Effector memory CD4-positive, alpha-beta T cell (primary cell): ENCODE measurements around the gene NOX5.

Experiments
- DNase-seq, 3 donors: peaks; one replicate each; pipeline ENCODE4 v3.0.0-alpha.2; 2020
- H3K27ac ChIP-seq: 2 replicates; pipeline ENCODE4 v1.7.0; 2013; ENCODE audit warnings: mild to moderate bottlenecking, low read length, moderate library complexity; ENCODE audit not compliant: insufficient read depth, poor library complexity, severe bottlenecking
- H3K27me3 ChIP-seq: replicated peaks from 2 replicates; pipeline ENCODE4 v1.7.0; 2013; ENCODE audit warnings: mild to moderate bottlenecking, low read length; ENCODE audit not compliant: insufficient read depth, control insufficient read depth, poor library complexity, severe bottlenecking
- H3K36me3 ChIP-seq: 2 replicates; pipeline ENCODE4 v1.7.0; 2013; ENCODE audit warnings: mild to moderate bottlenecking, low read length, moderate library complexity; ENCODE audit not compliant: control insufficient read depth, insufficient read depth
- H3K4me1 ChIP-seq: 2 replicates; pipeline ENCODE4 v1.7.0; 2013; ENCODE audit warnings: low read length, mild to moderate bottlenecking; ENCODE audit not compliant: control insufficient read depth, insufficient read depth, poor library complexity, severe bottlenecking
- H3K4me3 ChIP-seq: 2 replicates; pipeline ENCODE4 v1.7.0; 2013; ENCODE audit warnings: low read length, low read depth, mild to moderate bottlenecking; ENCODE audit not compliant: insufficient read depth, poor library complexity, severe bottlenecking
- H3K9me3 ChIP-seq: 2 replicates; pipeline ENCODE4 v1.7.0; 2013; ENCODE audit warnings: mild to moderate bottlenecking, low read length, moderate library complexity; ENCODE audit not compliant: control insufficient read depth

NOX5 gene

GRCh38 chr15:69035205-69035917, 20.9 kb downstream of the NOX5 start:
- H3K4me1 ChIP-seq, result no peaks in the 10 kb centered on the region
- no peak overlapping the region for H3K27ac ChIP-seq
- no peak overlapping the region for H3K4me3 ChIP-seq
- H3K36me3 ChIP-seq, result no peaks in the 10 kb centered on the region
- no peaks in the 10 kb centered on the region for H3K9me3 ChIP-seq
- DNase-seq, result no peak
- H3K27me3 ChIP-seq, result no peaks in the 10 kb centered on the region

DNA sequence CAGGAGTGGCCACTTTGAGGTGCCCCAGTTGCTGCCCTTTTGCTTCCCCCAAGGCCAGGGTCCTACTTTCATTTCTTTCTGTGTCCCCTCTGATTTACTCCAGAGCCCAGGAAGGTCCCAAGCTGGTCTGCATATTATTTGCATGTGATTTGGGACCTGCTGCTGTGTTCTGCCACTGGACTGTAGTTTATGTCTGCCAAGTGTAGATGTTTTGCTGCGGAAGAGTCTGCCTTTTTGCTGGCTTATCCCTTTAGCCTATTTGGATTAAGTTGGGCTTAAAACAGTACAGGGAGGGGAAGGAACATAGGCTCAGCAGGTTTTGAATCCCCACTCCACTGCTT, 21.4 kb downstream of the NOX5 start:
- no peaks in the 10 kb centered on the region for H3K27me3 ChIP-seq

GRCh38 chr15:69036826-69037225, 22.3 kb downstream of the NOX5 start:
- Histone ChIP-seq H3K4me1 (no peaks in the 10 kb centered on the region), H3K4me3 (no peak overlapping the region), H3K9me3 (no peaks in the 10 kb centered on the region), H3K27ac (no peak overlapping the region), H3K27me3 (no peaks in the 10 kb centered on the region), H3K36me3 (no peaks in the 10 kb centered on the region)
- DNase-seq, result no peak

More for the DNA sequence above, 21.4 kb downstream of the NOX5 start:
- DNase-seq, result no peak
- H3K36me3 ChIP-seq, result no peaks in the 10 kb centered on the region
- no peaks in the 10 kb centered on the region for H3K4me1 ChIP-seq
- no peaks in the 10 kb centered on the region for H3K9me3 ChIP-seq
- H3K27ac ChIP-seq, result no peak overlapping the region
- no peak overlapping the region for H3K4me3 ChIP-seq

DNA sequence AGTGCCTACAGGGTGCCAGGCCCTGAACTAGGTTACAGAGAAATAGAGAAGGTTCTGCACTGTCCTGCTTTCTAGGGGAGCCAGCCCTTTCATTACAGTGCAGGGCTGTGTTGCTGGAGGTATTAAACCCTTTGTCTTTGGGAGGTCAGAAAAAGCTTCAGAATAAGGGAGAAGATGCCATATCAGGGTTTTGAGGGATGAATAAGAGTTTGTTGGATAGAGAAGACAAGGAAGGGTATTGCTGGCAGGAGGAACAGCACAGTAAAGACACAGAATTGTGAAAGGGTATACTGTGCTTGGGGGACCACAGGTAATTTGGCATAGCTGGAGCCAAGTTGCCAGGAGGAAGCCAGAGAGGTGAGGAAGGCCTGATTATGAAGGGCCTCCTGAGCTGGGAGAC, 23.0 kb downstream of the NOX5 start:
- Histone ChIP-seq H3K36me3 (no peaks in the 10 kb centered on the region), H3K4me3 (no peak overlapping the region), H3K27ac (no peak overlapping the region), H3K27me3 (no peaks in the 10 kb centered on the region), H3K9me3 (no peaks in the 10 kb centered on the region), H3K4me1 (no peaks in the 10 kb centered on the region)
- no peak for DNase-seq

- Histone ChIP-seq H3K36me3 (no peaks in the 10 kb centered on the region), H3K27me3 (no peaks in the 10 kb centered on the region), H3K9me3 (no peaks in the 10 kb centered on the region), H3K27ac (no peak overlapping the region), H3K4me3 (no peak overlapping the region), H3K4me1 (no peaks in the 10 kb centered on the region)
- no peak for DNase-seq
These were observed 23.5 kb downstream of the NOX5 start for GRCh38 chr15:69037977-69038376.

DNA sequence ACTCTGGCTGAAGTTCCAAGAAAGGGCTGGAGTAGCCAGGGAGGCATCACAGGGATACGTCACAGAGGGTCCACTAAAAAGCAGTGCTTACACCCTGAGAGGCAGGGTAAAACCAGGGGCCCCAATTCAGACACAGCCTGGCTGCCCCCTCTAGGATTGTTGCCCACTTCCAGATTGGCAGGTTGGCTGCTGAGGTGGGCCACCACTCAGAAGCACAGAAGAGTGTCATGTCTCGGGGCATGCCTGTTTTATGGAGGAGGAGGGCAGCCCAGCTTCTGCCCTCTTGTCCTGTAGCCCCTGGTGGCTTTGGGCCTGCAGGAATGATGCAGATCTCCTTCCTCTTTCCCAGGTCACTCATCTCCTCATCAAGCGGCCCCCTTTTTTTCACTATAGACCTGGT, 24.0 kb downstream of the NOX5 start:
- Histone ChIP-seq H3K27ac (no peak overlapping the region), H3K27me3 (no peaks in the 10 kb centered on the region), H3K4me1 (no peaks in the 10 kb centered on the region), H3K36me3 (no peaks in the 10 kb centered on the region), H3K4me3 (no peak overlapping the region), H3K9me3 (no peaks in the 10 kb centered on the region)
- DNase-seq, result no peak

DNA sequence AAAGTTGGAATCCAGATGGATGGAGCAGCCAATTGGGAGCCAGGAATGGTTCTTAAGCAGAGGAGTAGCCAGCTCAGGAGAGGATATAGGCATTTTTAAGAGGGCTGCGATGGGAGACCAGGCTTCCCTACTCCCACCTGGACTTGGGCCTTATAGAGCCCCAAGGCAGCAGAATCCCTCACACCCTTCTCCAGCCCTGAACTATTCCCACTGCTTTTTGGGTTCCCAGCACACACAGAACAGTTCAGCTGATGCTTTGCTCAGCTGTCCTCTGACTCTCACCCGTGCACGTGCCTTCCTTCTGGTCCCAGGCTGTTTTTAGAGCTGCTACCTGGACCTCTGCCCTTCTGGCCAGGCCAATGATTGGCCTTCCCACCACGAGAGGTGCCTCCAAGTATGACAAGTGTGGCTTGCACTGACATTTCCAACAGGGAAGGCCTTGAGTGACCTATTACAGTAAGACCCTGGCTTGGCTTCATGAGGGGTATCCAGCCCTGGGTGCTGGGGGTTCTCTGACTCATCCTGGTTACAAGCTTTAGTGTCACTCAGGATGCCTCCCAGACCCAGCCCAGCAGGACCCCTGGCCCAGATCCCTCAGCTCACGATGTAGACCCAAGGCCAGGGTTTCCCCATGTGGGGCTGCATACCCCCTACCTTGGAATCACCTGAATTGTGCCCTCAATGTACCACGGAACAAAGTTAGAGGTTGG, 25.2 kb downstream of the NOX5 start:
- Histone ChIP-seq H3K36me3 (no peaks in the 10 kb centered on the region), H3K27ac (no peak overlapping the region), H3K4me1 (no peaks in the 10 kb centered on the region), H3K4me3 (no peak overlapping the region), H3K27me3 (no peaks in the 10 kb centered on the region), H3K9me3 (no peaks in the 10 kb centered on the region)
- no peak for DNase-seq

DNA sequence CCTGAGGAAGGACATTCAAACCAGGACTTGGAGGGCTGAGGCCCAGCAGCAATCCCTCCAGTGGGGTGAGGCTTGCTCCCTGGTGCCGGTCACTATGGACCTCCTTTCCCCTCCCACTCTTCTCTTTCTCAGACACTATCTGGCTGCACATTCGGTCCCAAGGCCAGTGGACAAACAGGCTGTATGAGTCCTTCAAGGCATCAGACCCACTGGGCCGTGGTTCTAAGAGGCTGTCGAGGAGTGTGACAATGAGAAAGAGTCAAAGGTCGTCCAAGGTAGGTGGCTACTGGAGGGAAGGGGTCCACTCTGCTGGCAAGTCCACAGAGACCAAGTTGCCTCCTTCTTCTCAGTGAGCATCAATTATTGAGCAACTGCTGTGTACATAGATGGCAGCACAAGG, 28.0 kb downstream of the NOX5 start:
- Histone ChIP-seq H3K4me1 (no peaks in the 10 kb centered on the region), H3K27me3 (no peaks in the 10 kb centered on the region), H3K27ac (no peak overlapping the region), H3K4me3 (no peak overlapping the region), H3K36me3 (no peaks in the 10 kb centered on the region), H3K9me3 (no peaks in the 10 kb centered on the region)
- no peak for DNase-seq

- no peak for DNase-seq
- no peaks in the 10 kb centered on the region for H3K36me3 ChIP-seq
- no peak overlapping the region for H3K4me3 ChIP-seq
- no peaks in the 10 kb centered on the region for H3K27me3 ChIP-seq
- H3K9me3 ChIP-seq, result no peaks in the 10 kb centered on the region
- H3K27ac ChIP-seq, result no peak overlapping the region
- no peaks in the 10 kb centered on the region for H3K4me1 ChIP-seq
These were observed 31.3 kb downstream of the NOX5 start for GRCh38 chr15:69045802-69046201.

- no peaks in the 10 kb centered on the region for H3K4me1 ChIP-seq
These were observed 32.3 kb downstream of the NOX5 start for GRCh38 chr15:69046781-69047180.

More at GRCh38 chr15:69046781-69047180, 32.3 kb downstream of the NOX5 start:
- Histone ChIP-seq H3K9me3 (no peaks in the 10 kb centered on the region), H3K27ac (no peak overlapping the region), H3K36me3 (no peaks in the 10 kb centered on the region), H3K27me3 (no peaks in the 10 kb centered on the region), H3K4me3 (no peak overlapping the region)
- DNase-seq, result no peak
